SK-N-SH treated with all-trans-retinoic acid at 6 μM for 48 hours (cell line): ENCODE data around the gene CTSD.

Source experiments
- ATAC-seq: fragments of 200-7000 bp; cut with Tn5 transposase; 3 replicates; pipeline ENCODE4 v1.9.1; 2020; ENCODE audit warnings: mild to moderate bottlenecking, moderate library complexity
- ARNTL ChIP-seq: fragments of 450-650 bp; formaldehyde crosslinking; IDR thresholded peaks from 2 replicates; pipeline ENCODE4 v1.5.0; 2020; ENCODE audit warnings: low read depth, mild to moderate bottlenecking, moderate library complexity, borderline replicate concordance
- BACH2 ChIP-seq: fragments of 250-450 bp; sonication (Bioruptor Pico); IDR thresholded peaks from 2 replicates; pipeline ENCODE4 v1.9.0; 2021; ENCODE audit warnings: mild to moderate bottlenecking, borderline replicate concordance
- CSDC2 ChIP-seq: fragments of 250-450 bp; sonication (Bioruptor Pico); IDR thresholded peaks from 2 replicates; pipeline ENCODE4 v1.5.0; 2020; ENCODE audit warnings: mild to moderate bottlenecking, moderate library complexity
- CSRNP3 ChIP-seq: fragments of 250-450 bp; sonication (Bioruptor Pico); IDR thresholded peaks from 2 replicates; pipeline ENCODE4 v1.5.1; 2021; ENCODE audit warnings: mild to moderate bottlenecking, moderate library complexity
- ESRRG ChIP-seq: fragments of 250-450 bp; sonication (Bioruptor Pico); IDR thresholded peaks from 2 replicates; pipeline ENCODE4 v1.6.1; 2021; ENCODE audit warnings: mild to moderate bottlenecking
- GLIS3 ChIP-seq: fragments of 250-450 bp; sonication (Bioruptor Pico); IDR thresholded peaks from 2 replicates; pipeline ENCODE4 v1.5.0; 2020; ENCODE audit warnings: mild to moderate bottlenecking, moderate library complexity
- ISL1 ChIP-seq: fragments of 250-450 bp; sonication (Bioruptor Pico); IDR thresholded peaks from 2 replicates; pipeline ENCODE4 v2.1.2; 2022; ENCODE audit warnings: mild to moderate bottlenecking, moderate library complexity
- OSR1 ChIP-seq: fragments of 250-450 bp; sonication (Bioruptor Pico); IDR thresholded peaks from 2 replicates; pipeline ENCODE4 v1.8.0; 2022; ENCODE audit warnings: moderate library complexity, mild to moderate bottlenecking, inconsistent platforms
- PATZ1 ChIP-seq: fragments of 250-450 bp; sonication (Bioruptor Pico); IDR thresholded peaks from 2 replicates; pipeline ENCODE4 v1.8.0; 2020; ENCODE audit warnings: mild to moderate bottlenecking, moderate library complexity, borderline replicate concordance
- POU6F1 ChIP-seq: fragments of 250-450 bp; sonication (Bioruptor Pico); IDR thresholded peaks from 2 replicates; pipeline ENCODE4 v1.8.0; 2021; ENCODE audit warnings: low read depth, mild to moderate bottlenecking, moderate library complexity, borderline replicate concordance
- PPARA ChIP-seq: fragments of 250-450 bp; sonication (Bioruptor Pico); IDR thresholded peaks from 2 replicates; pipeline ENCODE4 v1.5.0; 2020; ENCODE audit warnings: mild to moderate bottlenecking, borderline replicate concordance
- RARB ChIP-seq: fragments of 250-450 bp; sonication (Bioruptor Pico); IDR thresholded peaks from 2 replicates; pipeline ENCODE4 v1.8.0; 2021; ENCODE audit warnings: mild to moderate bottlenecking, moderate library complexity
- SNAI2 ChIP-seq: fragments of 250-450 bp; sonication (Bioruptor Pico); IDR thresholded peaks from 2 replicates; pipeline ENCODE4 v1.5.0; 2020; ENCODE audit warnings: mild to moderate bottlenecking, moderate library complexity
- TCF4 ChIP-seq: fragments of 250-450 bp; sonication (Bioruptor Pico); IDR thresholded peaks from 2 replicates; pipeline ENCODE4 v1.8.0; 2021; ENCODE audit warnings: mild to moderate bottlenecking, moderate library complexity, borderline replicate concordance
- TOX ChIP-seq: fragments of 250-450 bp; sonication (Bioruptor Pico); IDR thresholded peaks from 2 replicates; pipeline ENCODE4 v1.8.0; 2021; ENCODE audit warnings: mild to moderate bottlenecking, moderate library complexity, borderline replicate concordance
- ZC3H10 ChIP-seq: fragments of 250-450 bp; sonication (Bioruptor Pico); IDR thresholded peaks from 2 replicates; pipeline ENCODE4 v1.5.1; 2021; ENCODE audit warnings: mild to moderate bottlenecking, moderate library complexity
- ZFP3 ChIP-seq: fragments of 250-450 bp; sonication (Bioruptor Pico); IDR thresholded peaks from 2 replicates; pipeline ENCODE4 v1.5.0; 2020; ENCODE audit warnings: mild to moderate bottlenecking, moderate library complexity
- ZFP30 ChIP-seq: fragments of 450-650 bp; formaldehyde crosslinking; IDR thresholded peaks from 2 replicates; pipeline ENCODE4 v1.5.0; 2022; ENCODE audit warnings: mild to moderate bottlenecking, moderate library complexity
- ZNF565 ChIP-seq: fragments of 450-650 bp; formaldehyde crosslinking; conservative IDR thresholded peaks from 2 replicates; pipeline ENCODE4 v1.5.0; 2020; ENCODE audit warnings: low read depth, mild to moderate bottlenecking, moderate library complexity
- ZNF70 ChIP-seq: fragments of 450-650 bp; formaldehyde crosslinking; IDR thresholded peaks from 2 replicates; pipeline ENCODE4 v1.5.0; 2020; ENCODE audit warnings: mild to moderate bottlenecking, moderate library complexity
- ZNF8 ChIP-seq: fragments of 450-650 bp; formaldehyde crosslinking; IDR thresholded peaks from 2 replicates; pipeline ENCODE4 v1.5.0; 2020; ENCODE audit warnings: mild to moderate bottlenecking, moderate library complexity

The CTSD gene

GRCh38 chr11:1728931-1729691 is 34.6 kb downstream of the CTSD start:
- TF ChIP-seq ZFP30 (CRISPR knock-in tag) (no peak), ZNF70 (CRISPR knock-in tag) (no peak), CSRNP3 (CRISPR knock-in tag) (no peak), ZNF8 (CRISPR knock-in tag) (no peak), PATZ1 (no peak), ESRRG (CRISPR knock-in tag) (no peak), POU6F1 (CRISPR knock-in tag) (no peak), GLIS3 (no peak), PPARA (CRISPR knock-in tag) (no peak), ZNF565 (no peak), ARNTL (no peak)
- TF ChIP-seq, all 23 proteins: peak for 0
- no peak for ATAC-seq

- ATAC-seq: no peak
- TF ChIP-seq ISL1 (CRISPR knock-in tag): no peak
- TF ChIP-seq TOX (CRISPR knock-in tag): no peak
- no peak for TF ChIP-seq CSDC2 (CRISPR knock-in tag)
- TF ChIP-seq ZFP3: no peak
- TF ChIP-seq ESRRG (CRISPR knock-in tag): no peak
- no peak for TF ChIP-seq PATZ1
- TF ChIP-seq ZFP30 (CRISPR knock-in tag): no peak
- no peak for TF ChIP-seq BACH2 (CRISPR knock-in tag)
- no peak for TF ChIP-seq ZNF8 (CRISPR knock-in tag)
- TF ChIP-seq ZC3H10 (CRISPR knock-in tag): no peak
- TF ChIP-seq TCF4 (CRISPR knock-in tag): no peak
- TF ChIP-seq PPARA (CRISPR knock-in tag): no peak
- no peak for TF ChIP-seq ARNTL
- no peak for TF ChIP-seq GLIS3
- no peak for TF ChIP-seq CSRNP3 (CRISPR knock-in tag)
Observed at GRCh38 chr11:1728301-1728700, 35.4 kb downstream of the CTSD start.

- TF ChIP-seq PATZ1 (no peak), SNAI2 (no peak), ESRRG (CRISPR knock-in tag) (no peak), PPARA (CRISPR knock-in tag) (no peak), RARB (no peak), OSR1 (CRISPR knock-in tag) (no peak)
Observed at GRCh38 chr11:1727861-1728260, 35.9 kb downstream of the CTSD start.

More at GRCh38 chr11:1727861-1728260, 35.9 kb downstream of the CTSD start:
- no peak for ATAC-seq
